ENCODE measurements around the gene SLPI. TPM values are rescaled to one million over a fixed set of nuclear protein-coding genes. Genes with fewer than 3 reads are reported as not detected.

The SLPI gene
- total and polyA plus RNA-seq, 2 experiments from 2014 or later: not detected

DNA sequence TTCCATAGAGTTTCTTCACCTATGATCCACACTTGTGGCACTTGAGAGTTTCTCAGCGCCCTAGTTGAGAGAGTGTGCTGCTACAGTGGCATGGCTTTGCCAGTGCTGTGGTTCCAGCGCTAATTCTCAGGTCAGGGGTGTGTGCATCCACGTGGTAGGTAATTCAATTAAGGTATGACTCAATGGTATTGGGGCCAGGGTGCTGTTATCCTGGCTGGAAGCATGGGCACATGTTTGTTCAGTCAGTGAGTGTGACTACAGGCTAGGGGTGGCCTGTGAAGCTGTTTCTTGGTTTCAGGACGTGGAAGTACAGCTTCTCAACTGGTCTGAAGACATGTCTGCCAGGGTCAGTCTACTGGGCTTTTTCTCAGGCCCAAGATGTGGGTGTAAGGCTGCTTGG is 36.2 kb downstream of the SLPI start:
- no peaks in the 10 kb centered on the region; the same call in 1 of the 3 replicates for H3K9me3 Mint-ChIP-seq
- no peaks in the 10 kb centered on the region for H3K36me3 Mint-ChIP-seq (ENCODE audit: low read depth)
- Histone ChIP-seq H2AFZ (no peak overlapping the region), H3K27ac (ENCODE audit: low read depth) (no peak overlapping the region), H3K4me3 (no peak overlapping the region), H3K4me2 (no peak overlapping the region), H3F3A (replicated peaks; ENCODE audit: low read depth) (no peaks in the 10 kb centered on the region), H3K4me1 (ENCODE audit: insufficient read depth) (no peaks in the 10 kb centered on the region), H3K27me3 (ENCODE audit: insufficient read depth) (no peaks in the 10 kb centered on the region), H3K36me3 (ENCODE audit: insufficient read depth) (no peaks in the 10 kb centered on the region), H3K79me2 (replicated peaks; ENCODE audit: insufficient read depth) (no peaks in the 10 kb centered on the region), H3K9me2 (ENCODE audit: insufficient read depth) (peaks cover 7% of the 10 kb centered on the region; the same call in 1 of the 2 replicates), H4K20me1 (replicated peaks; ENCODE audit: insufficient read depth) (no peaks in the 10 kb centered on the region)
- DNase-seq (ENCODE audit: low spot score) (no peak), ATAC-seq (no peak)
- H3K27ac Mint-ChIP-seq: no peak overlapping the region
- H3K4me3 Mint-ChIP-seq: no peak overlapping the region
- H3K4me1 Mint-ChIP-seq: no peaks in the 10 kb centered on the region
- H3K27me3 Mint-ChIP-seq (ENCODE audit: insufficient read depth, low read depth, poor library complexity): peaks cover 3% of the 10 kb centered on the region
- TF ChIP-seq ZNF331 (CRISPR knock-in tag; IDR thresholded peaks at IDR 0.05; ENCODE audit: low read depth): no peak
- TF ChIP-seq, protein P1, sequence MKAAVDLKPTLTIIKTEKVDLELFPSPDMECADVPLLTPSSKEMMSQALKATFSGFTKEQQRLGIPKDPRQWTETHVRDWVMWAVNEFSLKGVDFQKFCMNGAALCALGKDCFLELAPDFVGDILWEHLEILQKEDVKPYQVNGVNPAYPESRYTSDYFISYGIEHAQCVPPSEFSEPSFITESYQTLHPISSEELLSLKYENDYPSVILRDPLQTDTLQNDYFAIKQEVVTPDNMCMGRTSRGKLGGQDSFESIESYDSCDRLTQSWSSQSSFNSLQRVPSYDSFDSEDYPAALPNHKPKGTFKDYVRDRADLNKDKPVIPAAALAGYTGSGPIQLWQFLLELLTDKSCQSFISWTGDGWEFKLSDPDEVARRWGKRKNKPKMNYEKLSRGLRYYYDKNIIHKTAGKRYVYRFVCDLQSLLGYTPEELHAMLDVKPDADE (IDR thresholded peaks at IDR 0.05): no peak

DNA sequence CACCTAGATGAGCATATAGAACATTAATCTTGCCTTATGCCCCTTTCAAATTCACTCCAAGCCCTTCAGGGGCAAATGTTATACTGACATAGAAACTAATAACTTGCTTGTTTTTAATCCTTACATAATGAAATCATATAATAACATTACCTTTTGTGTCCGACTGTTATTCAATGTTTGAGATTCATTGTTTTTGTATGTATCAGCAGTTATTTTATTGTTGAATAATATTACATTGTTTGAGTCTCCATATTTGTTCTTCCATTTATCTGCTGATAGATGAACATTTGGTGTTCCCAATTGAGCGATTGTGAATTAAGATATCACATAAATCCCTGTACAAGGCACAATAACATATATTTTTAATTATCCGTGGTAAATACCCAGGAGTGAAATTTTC is 41.5 kb downstream of the SLPI start:
- Mint-ChIP-seq H3K27ac (no peak overlapping the region), H3K9me3 (peaks cover 6% of the 10 kb centered on the region; the same call in 2 of the 3 replicates)
- TF ChIP-seq ZNF331 (CRISPR knock-in tag; IDR thresholded peaks at IDR 0.05; ENCODE audit: low read depth) (no peak), POLR2AphosphoS5 (IDR thresholded peaks at IDR 0.05; ENCODE audit: low read depth) (no peak), NANOG (IDR thresholded peaks at IDR 0.05; ENCODE audit: borderline replicate concordance) (no peak), STAT1 (IDR thresholded peaks at IDR 0.05; ENCODE audit: unreplicated experiment) (no peak), EZH2phosphoT487 (IDR thresholded peaks at IDR 0.05; ENCODE audit: unreplicated experiment) (no peak), JUNB (IDR thresholded peaks at IDR 0.05; ENCODE audit: unreplicated experiment) (no peak)
- TF ChIP-seq, protein P2, sequence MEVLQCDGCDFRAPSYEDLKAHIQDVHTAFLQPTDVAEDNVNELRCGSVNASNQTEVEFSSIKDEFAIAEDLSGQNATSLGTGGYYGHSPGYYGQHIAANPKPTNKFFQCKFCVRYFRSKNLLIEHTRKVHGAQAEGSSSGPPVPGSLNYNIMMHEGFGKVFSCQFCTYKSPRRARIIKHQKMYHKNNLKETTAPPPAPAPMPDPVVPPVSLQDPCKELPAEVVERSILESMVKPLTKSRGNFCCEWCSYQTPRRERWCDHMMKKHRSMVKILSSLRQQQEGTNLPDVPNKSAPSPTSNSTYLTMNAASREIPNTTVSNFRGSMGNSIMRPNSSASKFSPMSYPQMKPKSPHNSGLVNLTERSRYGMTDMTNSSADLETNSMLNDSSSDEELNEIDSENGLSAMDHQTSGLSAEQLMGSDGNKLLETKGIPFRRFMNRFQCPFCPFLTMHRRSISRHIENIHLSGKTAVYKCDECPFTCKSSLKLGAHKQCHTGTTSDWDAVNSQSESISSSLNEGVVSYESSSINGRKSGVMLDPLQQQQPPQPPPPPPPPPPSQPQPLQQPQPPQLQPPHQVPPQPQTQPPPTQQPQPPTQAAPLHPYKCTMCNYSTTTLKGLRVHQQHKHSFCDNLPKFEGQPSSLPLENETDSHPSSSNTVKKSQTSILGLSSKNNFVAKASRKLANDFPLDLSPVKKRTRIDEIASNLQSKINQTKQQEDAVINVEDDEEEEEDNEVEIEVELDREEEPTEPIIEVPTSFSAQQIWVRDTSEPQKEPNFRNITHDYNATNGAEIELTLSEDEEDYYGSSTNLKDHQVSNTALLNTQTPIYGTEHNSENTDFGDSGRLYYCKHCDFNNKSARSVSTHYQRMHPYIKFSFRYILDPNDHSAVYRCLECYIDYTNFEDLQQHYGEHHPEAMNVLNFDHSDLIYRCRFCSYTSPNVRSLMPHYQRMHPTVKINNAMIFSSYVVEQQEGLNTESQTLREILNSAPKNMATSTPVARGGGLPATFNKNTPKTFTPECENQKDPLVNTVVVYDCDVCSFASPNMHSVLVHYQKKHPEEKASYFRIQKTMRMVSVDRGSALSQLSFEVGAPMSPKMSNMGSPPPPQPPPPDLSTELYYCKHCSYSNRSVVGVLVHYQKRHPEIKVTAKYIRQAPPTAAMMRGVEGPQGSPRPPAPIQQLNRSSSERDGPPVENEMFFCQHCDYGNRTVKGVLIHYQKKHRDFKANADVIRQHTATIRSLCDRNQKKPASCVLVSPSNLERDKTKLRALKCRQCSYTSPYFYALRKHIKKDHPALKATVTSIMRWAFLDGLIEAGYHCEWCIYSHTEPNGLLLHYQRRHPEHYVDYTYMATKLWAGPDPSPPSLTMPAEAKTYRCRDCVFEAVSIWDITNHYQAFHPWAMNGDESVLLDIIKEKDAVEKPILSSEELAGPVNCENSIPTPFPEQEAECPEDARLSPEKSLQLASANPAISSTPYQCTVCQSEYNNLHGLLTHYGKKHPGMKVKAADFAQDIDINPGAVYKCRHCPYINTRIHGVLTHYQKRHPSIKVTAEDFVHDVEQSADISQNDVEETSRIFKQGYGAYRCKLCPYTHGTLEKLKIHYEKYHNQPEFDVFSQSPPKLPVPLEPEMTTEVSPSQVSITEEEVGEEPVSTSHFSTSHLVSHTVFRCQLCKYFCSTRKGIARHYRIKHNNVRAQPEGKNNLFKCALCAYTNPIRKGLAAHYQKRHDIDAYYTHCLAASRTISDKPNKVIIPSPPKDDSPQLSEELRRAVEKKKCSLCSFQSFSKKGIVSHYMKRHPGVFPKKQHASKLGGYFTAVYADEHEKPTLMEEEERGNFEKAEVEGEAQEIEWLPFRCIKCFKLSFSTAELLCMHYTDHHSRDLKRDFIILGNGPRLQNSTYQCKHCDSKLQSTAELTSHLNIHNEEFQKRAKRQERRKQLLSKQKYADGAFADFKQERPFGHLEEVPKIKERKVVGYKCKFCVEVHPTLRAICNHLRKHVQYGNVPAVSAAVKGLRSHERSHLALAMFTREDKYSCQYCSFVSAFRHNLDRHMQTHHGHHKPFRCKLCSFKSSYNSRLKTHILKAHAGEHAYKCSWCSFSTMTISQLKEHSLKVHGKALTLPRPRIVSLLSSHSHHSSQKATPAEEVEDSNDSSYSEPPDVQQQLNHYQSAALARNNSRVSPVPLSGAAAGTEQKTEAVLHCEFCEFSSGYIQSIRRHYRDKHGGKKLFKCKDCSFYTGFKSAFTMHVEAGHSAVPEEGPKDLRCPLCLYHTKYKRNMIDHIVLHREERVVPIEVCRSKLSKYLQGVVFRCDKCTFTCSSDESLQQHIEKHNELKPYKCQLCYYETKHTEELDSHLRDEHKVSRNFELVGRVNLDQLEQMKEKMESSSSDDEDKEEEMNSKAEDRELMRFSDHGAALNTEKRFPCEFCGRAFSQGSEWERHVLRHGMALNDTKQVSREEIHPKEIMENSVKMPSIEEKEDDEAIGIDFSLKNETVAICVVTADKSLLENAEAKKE (CRISPR knock-in tag; IDR thresholded peaks at IDR 0.05): no peak
- TF ChIP-seq, protein P3, sequence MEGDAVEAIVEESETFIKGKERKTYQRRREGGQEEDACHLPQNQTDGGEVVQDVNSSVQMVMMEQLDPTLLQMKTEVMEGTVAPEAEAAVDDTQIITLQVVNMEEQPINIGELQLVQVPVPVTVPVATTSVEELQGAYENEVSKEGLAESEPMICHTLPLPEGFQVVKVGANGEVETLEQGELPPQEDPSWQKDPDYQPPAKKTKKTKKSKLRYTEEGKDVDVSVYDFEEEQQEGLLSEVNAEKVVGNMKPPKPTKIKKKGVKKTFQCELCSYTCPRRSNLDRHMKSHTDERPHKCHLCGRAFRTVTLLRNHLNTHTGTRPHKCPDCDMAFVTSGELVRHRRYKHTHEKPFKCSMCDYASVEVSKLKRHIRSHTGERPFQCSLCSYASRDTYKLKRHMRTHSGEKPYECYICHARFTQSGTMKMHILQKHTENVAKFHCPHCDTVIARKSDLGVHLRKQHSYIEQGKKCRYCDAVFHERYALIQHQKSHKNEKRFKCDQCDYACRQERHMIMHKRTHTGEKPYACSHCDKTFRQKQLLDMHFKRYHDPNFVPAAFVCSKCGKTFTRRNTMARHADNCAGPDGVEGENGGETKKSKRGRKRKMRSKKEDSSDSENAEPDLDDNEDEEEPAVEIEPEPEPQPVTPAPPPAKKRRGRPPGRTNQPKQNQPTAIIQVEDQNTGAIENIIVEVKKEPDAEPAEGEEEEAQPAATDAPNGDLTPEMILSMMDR (conservative IDR thresholded peaks at IDR 0.05; ENCODE audit: low read depth in 2 of 2): no peak
- TF ChIP-seq, protein P4, sequence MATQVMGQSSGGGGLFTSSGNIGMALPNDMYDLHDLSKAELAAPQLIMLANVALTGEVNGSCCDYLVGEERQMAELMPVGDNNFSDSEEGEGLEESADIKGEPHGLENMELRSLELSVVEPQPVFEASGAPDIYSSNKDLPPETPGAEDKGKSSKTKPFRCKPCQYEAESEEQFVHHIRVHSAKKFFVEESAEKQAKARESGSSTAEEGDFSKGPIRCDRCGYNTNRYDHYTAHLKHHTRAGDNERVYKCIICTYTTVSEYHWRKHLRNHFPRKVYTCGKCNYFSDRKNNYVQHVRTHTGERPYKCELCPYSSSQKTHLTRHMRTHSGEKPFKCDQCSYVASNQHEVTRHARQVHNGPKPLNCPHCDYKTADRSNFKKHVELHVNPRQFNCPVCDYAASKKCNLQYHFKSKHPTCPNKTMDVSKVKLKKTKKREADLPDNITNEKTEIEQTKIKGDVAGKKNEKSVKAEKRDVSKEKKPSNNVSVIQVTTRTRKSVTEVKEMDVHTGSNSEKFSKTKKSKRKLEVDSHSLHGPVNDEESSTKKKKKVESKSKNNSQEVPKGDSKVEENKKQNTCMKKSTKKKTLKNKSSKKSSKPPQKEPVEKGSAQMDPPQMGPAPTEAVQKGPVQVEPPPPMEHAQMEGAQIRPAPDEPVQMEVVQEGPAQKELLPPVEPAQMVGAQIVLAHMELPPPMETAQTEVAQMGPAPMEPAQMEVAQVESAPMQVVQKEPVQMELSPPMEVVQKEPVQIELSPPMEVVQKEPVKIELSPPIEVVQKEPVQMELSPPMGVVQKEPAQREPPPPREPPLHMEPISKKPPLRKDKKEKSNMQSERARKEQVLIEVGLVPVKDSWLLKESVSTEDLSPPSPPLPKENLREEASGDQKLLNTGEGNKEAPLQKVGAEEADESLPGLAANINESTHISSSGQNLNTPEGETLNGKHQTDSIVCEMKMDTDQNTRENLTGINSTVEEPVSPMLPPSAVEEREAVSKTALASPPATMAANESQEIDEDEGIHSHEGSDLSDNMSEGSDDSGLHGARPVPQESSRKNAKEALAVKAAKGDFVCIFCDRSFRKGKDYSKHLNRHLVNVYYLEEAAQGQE (IDR thresholded peaks at IDR 0.05; ENCODE audit: unreplicated experiment): no peak

More for the DNA sequence above, 41.5 kb downstream of the SLPI start:
- no peak for DNase-seq (ENCODE audit: low spot score)
- Mint-ChIP-seq H3K4me3 (no peak overlapping the region), H3K36me3 (ENCODE audit: low read depth) (peaks cover 8% of the 10 kb centered on the region; the same call in 2 of the 3 replicates), H3K4me1 (peaks cover 24% of the 10 kb centered on the region), H3K27me3 (ENCODE audit: insufficient read depth, low read depth, poor library complexity) (peaks cover 5% of the 10 kb centered on the region)
- no peaks in the 10 kb centered on the region for H3F3A ChIP-seq (replicated peaks; ENCODE audit: low read depth)
- H3K79me2 ChIP-seq (replicated peaks; ENCODE audit: insufficient read depth): no peaks in the 10 kb centered on the region
- no peaks in the 10 kb centered on the region for H4K20me1 ChIP-seq (replicated peaks; ENCODE audit: insufficient read depth)
- H3K4me2 ChIP-seq: no peak overlapping the region
- H3K27me3 ChIP-seq (ENCODE audit: insufficient read depth): 0 out of 2 replicates have a peak, but pooled peaks cover 3% of the 10 kb centered on the region
- no peak for ATAC-seq
- H3K4me3 ChIP-seq: no peak overlapping the region
- no peak overlapping the region for H2AFZ ChIP-seq
- no peaks in the 10 kb centered on the region for H3K36me3 ChIP-seq (ENCODE audit: insufficient read depth)
- peaks cover 15% of the 10 kb centered on the region for H3K4me1 ChIP-seq (ENCODE audit: insufficient read depth)
- peaks cover 20% of the 10 kb centered on the region for H3K9me2 ChIP-seq (ENCODE audit: insufficient read depth)
- H3K27ac ChIP-seq (ENCODE audit: low read depth): no peak overlapping the region

Measured in GM23338 (cell line).